Dermis microvascular lymphatic vessel endothelial cell (primary cell): ENCODE measurements around the gene PBX1. TPM values are rescaled to one million over a fixed set of nuclear protein-coding genes. Genes with fewer than 3 reads are reported as not detected.
"Not testable (repeated sequence)": the region's sequence is repeated elsewhere in the genome, so short reads cannot be mapped to it uniquely, and the experiment has no call there.

Source experiments
- DNase-seq, 2 donors: peaks; one replicate each; pipeline versions ENCODE4 v3.0.0 to v3.0.0-alpha.2; 2010; ENCODE audit warnings: low read depth in 2 of 2
- total RNA-seq: library from RNA; depleted of rRNA; stranded (reverse); fragments of >200 nt; gene quantifications from 2 replicates; pipeline ENCODE4 v1.2.1, GENCODE V29; 2014

PBX1 gene
- total RNA-seq, 1 donor from 2014 or later = 0.39 TPM

- DNase-seq = no peak
Observed at GRCh38 chr1:164640686-164641352, 81.8 kb downstream of the PBX1 start.

GRCh38 chr1:164641353-164641730 is 82.4 kb downstream of the PBX1 start:
- DNase-seq = no peak

- DNase-seq = no peak
Observed at GRCh38 chr1:164643018-164643417, 84.0 kb downstream of the PBX1 start.

- DNase-seq = no peak
Observed at GRCh38 chr1:164644268-164644667, 85.3 kb downstream of the PBX1 start.

- DNase-seq = no peak
Observed at GRCh38 chr1:164644774-164645644, 86.0 kb downstream of the PBX1 start.

GRCh38 chr1:164645921-164646320 is 86.9 kb downstream of the PBX1 start:
- no peak for DNase-seq

- DNase-seq = no peak
Observed at GRCh38 chr1:164647211-164647610, 88.2 kb downstream of the PBX1 start.

- no peak for DNase-seq
Observed at GRCh38 chr1:164648636-164649035, 89.7 kb downstream of the PBX1 start.

GRCh38 chr1:164649146-164649545 is 90.2 kb downstream of the PBX1 start:
- DNase-seq = no peak

GRCh38 chr1:164650531-164650930 is 91.5 kb downstream of the PBX1 start:
- DNase-seq = no peak

- no peak for DNase-seq
Observed at GRCh38 chr1:164651351-164651951, 92.5 kb downstream of the PBX1 start.

- DNase-seq = not testable (repeated sequence)
Observed at GRCh38 chr1:164652969-164653368, 94.0 kb downstream of the PBX1 start.

- DNase-seq = no peak
Observed at GRCh38 chr1:164653705-164654104, 94.7 kb downstream of the PBX1 start.

- DNase-seq = no peak
Observed at GRCh38 chr1:164654200-164654599, 95.2 kb downstream of the PBX1 start.

GRCh38 chr1:164658864-164659263 is 99.9 kb downstream of the PBX1 start:
- no peak for DNase-seq

- no peak for DNase-seq
Observed at GRCh38 chr1:164659621-164660411, 100.8 kb downstream of the PBX1 start.

- no peak for DNase-seq
Observed at GRCh38 chr1:164660412-164660772, 101.4 kb downstream of the PBX1 start.

- no peak for DNase-seq
Observed at GRCh38 chr1:164660775-164661174, 101.8 kb downstream of the PBX1 start.

- DNase-seq = no peak
Observed at GRCh38 chr1:164662462-164662861, 103.5 kb downstream of the PBX1 start.

- no peak for DNase-seq
Observed at GRCh38 chr1:164662955-164663354, 104.0 kb downstream of the PBX1 start.

GRCh38 chr1:164664127-164664526 is 105.1 kb downstream of the PBX1 start:
- no peak for DNase-seq

- no peak for DNase-seq
Observed at GRCh38 chr1:164667001-164667400, 108.0 kb downstream of the PBX1 start.
